GM21390 (cell line): ENCODE results near the gene MAP3K6.
"Not testable (repeated sequence)": the region's sequence is repeated elsewhere in the genome, so short reads cannot be mapped to it uniquely, and the experiment has no call there.

Experiments used
- ATAC-seq: cut with Tn5 transposase; IDR thresholded peaks from one replicate; pipeline ENCODE4 v1.9.1; 2021; ENCODE audit not compliant: unreplicated experiment

Gene MAP3K6

GRCh38 chr1:27366411-27367159, at the start of gene MAP3K6:
TSS of gene MAP3K6 (minus strand) at chr1:27366961. CDS start at chr1:27366597, 364 bp downstream.
- no peak for ATAC-seq

- no peak for ATAC-seq
Observed at GRCh38 chr1:27414091-27414490, 47.3 kb upstream of the MAP3K6 start.

GRCh38 chr1:27413004-27413403, 46.2 kb upstream of the MAP3K6 start:
- ATAC-seq, result no peak

GRCh38 chr1:27412502-27412901, 45.7 kb upstream of the MAP3K6 start:
- no peak for ATAC-seq

- ATAC-seq, result no peak
Observed at GRCh38 chr1:27410709-27411108, 43.9 kb upstream of the MAP3K6 start.

- ATAC-seq, result no peak
Observed at GRCh38 chr1:27409669-27410068, 42.9 kb upstream of the MAP3K6 start.

GRCh38 chr1:27408151-27408550, 41.4 kb upstream of the MAP3K6 start:
- no peak for ATAC-seq

GRCh38 chr1:27406791-27407190, 40.0 kb upstream of the MAP3K6 start:
- ATAC-seq, result not testable (repeated sequence)

GRCh38 chr1:27406362-27406680, 39.6 kb upstream of the MAP3K6 start:
- ATAC-seq, result no peak

- ATAC-seq, result not testable (repeated sequence)
Observed at GRCh38 chr1:27405598-27406361, 39.0 kb upstream of the MAP3K6 start.

GRCh38 chr1:27405074-27405473, 38.3 kb upstream of the MAP3K6 start:
- no peak for ATAC-seq

- no peak for ATAC-seq
Observed at GRCh38 chr1:27403931-27404330, 37.2 kb upstream of the MAP3K6 start.

GRCh38 chr1:27403065-27403726, 36.4 kb upstream of the MAP3K6 start:
- no peak for ATAC-seq

- no peak for ATAC-seq
Observed at GRCh38 chr1:27402349-27402754, 35.6 kb upstream of the MAP3K6 start.

- no peak for ATAC-seq
Observed at GRCh38 chr1:27400963-27401341, 34.2 kb upstream of the MAP3K6 start.

- ATAC-seq, result no peak
Observed at GRCh38 chr1:27400082-27400962, 33.6 kb upstream of the MAP3K6 start.

- no peak for ATAC-seq
Observed at GRCh38 chr1:27399251-27400025, 32.7 kb upstream of the MAP3K6 start.

- no peak for ATAC-seq
Observed at GRCh38 chr1:27398405-27399149, 31.8 kb upstream of the MAP3K6 start.

- ATAC-seq, result no peak
Observed at GRCh38 chr1:27397749-27398148, 31.0 kb upstream of the MAP3K6 start.

- ATAC-seq, result no peak
Observed at GRCh38 chr1:27397110-27397509, 30.3 kb upstream of the MAP3K6 start.
